Fibroblast of pulmonary artery (primary cell): Measurements from ENCODE around the gene MYO10.

Source experiments
- DNase-seq: peaks from one replicate; pipeline ENCODE4 v3.0.0-alpha.2; 2010; ENCODE audit warnings: low read depth
- H3K4me3 ChIP-seq: replicated peaks from 2 replicates; pipeline ENCODE4 v1.5.1; 2011; ENCODE audit warnings: low read depth, mild to moderate bottlenecking, control low read depth, low read length, moderate library complexity
- CTCF ChIP-seq: IDR thresholded peaks from 2 replicates; pipeline ENCODE4 v1.5.1; 2011; ENCODE audit warnings: mild to moderate bottlenecking, control low read depth, low read length, inconsistent platforms; ENCODE audit errors: missing control alignments

The MYO10 gene

GRCh38 chr5:16794269-16794913 is 141.7 kb downstream of the MYO10 start:
- no peak overlapping the region for H3K4me3 ChIP-seq
- TF ChIP-seq CTCF, result no peak
- no peak for DNase-seq

- TF ChIP-seq CTCF, result no peak
- no peak for DNase-seq
- H3K4me3 ChIP-seq, result no peak overlapping the region
Measured at GRCh38 chr5:16792598-16793275, 143.4 kb downstream of the MYO10 start.

GRCh38 chr5:16791904-16792597 is 144.0 kb downstream of the MYO10 start:
- no peak overlapping the region for H3K4me3 ChIP-seq
- TF ChIP-seq CTCF, result no peak
- no peak for DNase-seq

- TF ChIP-seq CTCF, result peak; percentile 52
- H3K4me3 ChIP-seq, result no peak overlapping the region
- peak; percentile 83 for DNase-seq
Measured at GRCh38 chr5:16791036-16791705, 144.9 kb downstream of the MYO10 start.

- no peak for DNase-seq
- no peak overlapping the region for H3K4me3 ChIP-seq
- TF ChIP-seq CTCF, result no peak
Measured at GRCh38 chr5:16788957-16789356, 147.1 kb downstream of the MYO10 start.

GRCh38 chr5:16787278-16787677 is 148.8 kb downstream of the MYO10 start:
- no peak for DNase-seq
- no peak for TF ChIP-seq CTCF
- no peak overlapping the region for H3K4me3 ChIP-seq
